GM10266 (cell line): ENCODE results near the gene MEIS2.

Experiments used
- DNase-seq: peaks from one replicate; pipeline ENCODE4 v3.0.0; 2012; ENCODE audit errors: extremely low spot score
- CTCF ChIP-seq: IDR thresholded peaks from 2 replicates; pipeline ENCODE4 v1.5.1; 2012; ENCODE audit warnings: mild to moderate bottlenecking, low read depth; ENCODE audit not compliant: control insufficient read depth, insufficient read depth; ENCODE audit errors: missing control alignments

Gene MEIS2

GRCh38 chr15:36845270-36845669 lies 255.1 kb downstream of the MEIS2 start:
- no peak for DNase-seq
- no peak for TF ChIP-seq CTCF

GRCh38 chr15:36844534-36844998 lies 255.8 kb downstream of the MEIS2 start:
- no peak for TF ChIP-seq CTCF
- no peak for DNase-seq

- DNase-seq, result no peak
- no peak for TF ChIP-seq CTCF
Measured at GRCh38 chr15:36843822-36844221, 256.5 kb downstream of the MEIS2 start.

- no peak for DNase-seq
- no peak for TF ChIP-seq CTCF
Measured at GRCh38 chr15:36841193-36841592, 259.2 kb downstream of the MEIS2 start.
